HG03103 (cell line): ENCODE results near the gene SMARCD2.
"Not testable (repeated sequence)": the region's sequence is repeated elsewhere in the genome, so short reads cannot be mapped to it uniquely, and the experiment has no call there.

Experiments used
- ATAC-seq: cut with Tn5 transposase; IDR thresholded peaks from one replicate; pipeline ENCODE4 v1.9.1; 2021; ENCODE audit warnings: low read depth; ENCODE audit not compliant: unreplicated experiment

Gene SMARCD2

DNA sequence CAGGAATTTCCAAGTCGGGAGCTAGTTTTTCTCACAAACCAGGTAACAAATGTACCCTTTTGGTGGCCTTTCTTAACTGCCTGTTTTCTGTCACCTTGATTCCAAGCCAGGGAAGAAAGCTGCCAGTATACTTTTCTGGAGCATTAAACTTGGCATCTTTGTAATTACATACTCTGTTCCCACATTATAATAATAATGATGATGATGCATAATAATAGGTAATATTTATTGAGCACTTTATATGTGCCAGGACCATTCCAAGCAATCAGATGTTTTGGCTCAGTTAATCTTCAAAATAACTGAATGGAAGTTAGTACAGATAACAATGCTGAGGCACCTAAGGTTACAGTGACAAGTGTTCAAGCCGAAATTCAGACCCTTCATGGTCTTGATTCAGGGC is 26.4 kb downstream of the SMARCD2 start:
- no peak for ATAC-seq

DNA sequence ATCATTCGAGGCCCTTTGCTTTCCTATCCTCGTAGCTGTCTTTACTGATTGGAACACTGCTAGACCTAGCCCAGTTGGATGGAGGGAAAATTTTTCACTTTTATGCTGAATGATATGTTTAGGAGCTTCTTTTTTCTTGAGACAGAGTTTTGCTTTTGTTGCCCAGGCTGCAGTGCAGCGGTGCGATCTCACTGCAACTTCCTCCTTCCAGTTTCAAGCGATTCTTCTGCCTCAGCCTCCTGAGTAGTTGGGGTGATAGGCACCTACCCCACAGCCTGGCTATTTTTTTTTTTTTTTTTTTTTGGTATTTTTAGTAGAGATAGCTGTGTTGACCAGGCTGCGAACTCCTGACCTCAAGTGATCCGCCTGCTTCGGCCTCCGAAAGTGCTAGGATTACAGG is 32.5 kb downstream of the SMARCD2 start:
- ATAC-seq: no peak

DNA sequence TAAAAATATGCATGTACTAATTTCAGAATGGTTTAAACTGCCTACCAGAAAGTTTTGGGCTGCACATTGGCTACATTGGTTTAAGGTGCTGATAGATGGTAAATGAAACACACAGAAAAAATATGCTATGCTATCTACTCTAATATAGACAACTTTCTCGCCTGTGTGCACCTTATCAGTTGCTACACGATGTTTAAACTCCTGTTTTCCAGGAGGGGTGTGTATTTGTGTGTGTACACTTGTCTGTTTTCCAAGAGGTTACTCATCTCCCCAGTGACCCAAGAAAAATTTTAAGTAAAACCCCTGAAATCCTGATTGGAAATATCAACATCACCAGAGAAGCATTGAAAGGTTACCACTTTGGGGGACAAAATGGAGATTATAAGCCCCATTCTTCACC is 36.9 kb downstream of the SMARCD2 start:
- no peak for ATAC-seq

DNA sequence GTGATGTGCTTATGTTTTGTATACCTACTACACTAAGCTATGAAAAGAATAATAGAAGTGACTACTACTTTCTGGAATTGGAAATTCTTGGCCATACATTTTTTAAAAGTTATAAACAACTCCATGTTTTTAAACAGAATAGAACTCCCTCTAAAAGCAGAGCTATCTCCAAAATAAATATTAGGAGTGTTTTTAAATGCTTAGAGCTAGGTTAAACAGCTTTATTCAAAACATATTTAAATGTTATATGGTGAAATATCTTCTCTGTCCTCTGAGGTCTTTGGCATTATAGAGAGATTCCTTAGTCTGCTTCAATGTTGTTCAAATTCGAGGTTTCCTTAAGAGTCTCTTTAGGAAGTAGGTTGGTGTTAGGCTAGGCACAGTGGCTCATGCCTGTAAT is 38.2 kb downstream of the SMARCD2 start:
- no peak for ATAC-seq

DNA sequence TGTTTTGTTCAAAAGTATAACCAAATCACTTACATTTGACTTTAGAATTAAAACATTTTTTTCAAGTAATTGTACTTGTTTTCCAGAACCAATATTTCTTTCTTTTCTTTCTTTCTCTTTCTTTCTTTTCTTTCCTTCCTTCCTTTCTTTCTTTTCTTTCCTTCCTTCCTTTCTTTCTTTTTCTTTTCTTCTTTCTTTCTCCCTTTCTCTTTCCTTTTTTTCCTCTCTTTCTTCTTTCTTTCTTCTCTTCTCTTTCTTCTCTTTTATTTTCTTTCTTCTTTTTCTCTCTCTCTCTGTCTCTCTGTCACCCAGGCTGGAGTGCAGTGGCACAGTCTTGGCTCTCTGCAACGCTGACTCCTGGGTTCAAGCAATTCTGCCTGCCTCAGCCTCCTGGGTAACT is 41.7 kb downstream of the SMARCD2 start:
- ATAC-seq: no peak

DNA sequence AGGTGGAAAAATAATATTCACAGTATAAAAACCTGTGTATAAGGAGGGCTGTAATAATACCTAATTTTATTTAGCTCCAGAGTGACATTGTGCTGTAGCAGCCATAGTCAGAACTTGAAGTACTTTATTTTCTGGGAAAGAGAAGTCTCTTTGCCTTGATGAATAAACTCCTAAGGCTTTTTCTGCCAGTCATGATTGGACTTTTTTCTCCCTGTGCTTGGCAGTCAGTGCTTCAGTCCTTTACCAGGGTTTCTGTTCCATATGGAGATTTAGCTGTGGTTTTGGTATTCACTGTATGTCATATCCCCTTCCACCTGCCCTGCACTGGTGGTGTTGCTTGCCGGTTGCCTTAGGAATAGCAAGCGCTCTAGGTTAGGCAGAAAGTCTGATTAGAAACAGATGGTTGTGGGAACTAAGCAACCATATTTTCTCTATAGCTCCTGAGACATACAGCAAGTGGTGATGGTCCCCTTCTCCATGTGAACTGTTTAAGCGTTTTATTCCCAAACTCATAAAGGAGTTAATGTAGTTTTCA is 43.8 kb downstream of the SMARCD2 start:
- no peak for ATAC-seq

DNA sequence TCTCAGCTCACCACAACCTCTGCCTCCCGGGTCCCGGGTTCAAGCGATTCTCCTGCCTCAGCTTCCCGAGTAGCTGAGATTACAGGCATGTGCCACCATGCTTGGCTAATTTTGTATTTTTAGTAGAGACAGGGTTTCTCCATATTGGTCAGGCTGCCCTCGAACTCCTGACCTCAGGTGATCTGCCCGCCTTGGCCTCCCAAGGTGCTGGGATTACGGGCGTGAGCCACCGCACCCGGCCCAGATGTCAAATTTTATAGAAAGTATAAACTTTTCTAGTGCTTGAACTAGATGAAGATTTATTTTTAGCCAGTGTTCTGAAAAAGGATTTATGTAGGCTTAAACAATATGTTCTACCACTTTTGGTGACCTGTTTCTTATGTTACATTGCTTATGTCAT is 46.1 kb downstream of the SMARCD2 start:
- ATAC-seq: not testable (repeated sequence)

DNA sequence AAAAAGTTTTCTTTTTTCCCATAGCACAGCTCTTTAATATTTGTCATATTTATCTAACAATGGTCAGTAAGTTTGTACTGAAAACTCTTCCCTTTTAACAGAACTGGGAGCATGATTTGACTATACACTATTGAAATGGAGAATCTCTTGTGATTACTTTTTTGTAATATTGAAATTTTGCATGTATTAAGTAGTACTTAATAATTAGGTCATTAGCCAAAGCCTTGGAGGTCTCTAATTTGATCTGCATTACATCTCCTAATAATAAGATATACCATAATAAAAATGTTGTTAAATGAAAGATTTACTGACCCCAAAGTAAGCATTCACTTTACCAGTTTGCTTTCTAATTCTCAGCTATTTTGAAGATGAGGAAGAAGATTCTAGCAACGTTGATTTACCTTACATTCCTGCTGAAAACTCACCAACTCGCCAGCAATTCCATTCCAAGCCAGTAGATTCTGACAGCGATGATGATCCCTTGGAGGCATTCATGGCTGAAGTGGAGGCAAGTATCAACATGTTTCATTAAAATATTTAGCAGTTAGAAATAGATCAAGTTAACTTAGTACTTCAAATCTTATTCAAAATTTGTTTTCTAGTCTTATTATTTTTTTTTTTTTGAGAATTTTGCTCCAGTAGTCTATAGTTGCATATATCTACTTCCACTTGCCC is 50.3 kb downstream of the SMARCD2 start:
- no peak for ATAC-seq

DNA sequence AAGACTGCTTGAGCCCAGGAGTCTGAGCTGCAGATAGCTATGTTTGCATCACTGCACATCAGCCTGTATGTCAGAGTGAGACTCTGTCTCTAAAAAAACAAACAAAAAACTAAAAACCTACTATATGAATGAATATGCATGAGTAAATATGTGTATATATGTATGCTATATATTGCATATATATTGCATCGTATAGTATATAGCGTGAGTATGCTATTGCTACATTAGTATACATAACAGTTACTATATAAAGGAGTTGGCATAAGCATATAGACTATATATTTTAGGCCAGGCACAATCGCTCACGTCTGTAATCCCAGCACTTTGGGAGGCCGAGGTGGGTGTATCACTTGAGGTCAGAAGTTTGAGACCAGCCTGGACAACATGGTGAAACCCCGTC is 52.4 kb downstream of the SMARCD2 start:
- no peak for ATAC-seq

DNA sequence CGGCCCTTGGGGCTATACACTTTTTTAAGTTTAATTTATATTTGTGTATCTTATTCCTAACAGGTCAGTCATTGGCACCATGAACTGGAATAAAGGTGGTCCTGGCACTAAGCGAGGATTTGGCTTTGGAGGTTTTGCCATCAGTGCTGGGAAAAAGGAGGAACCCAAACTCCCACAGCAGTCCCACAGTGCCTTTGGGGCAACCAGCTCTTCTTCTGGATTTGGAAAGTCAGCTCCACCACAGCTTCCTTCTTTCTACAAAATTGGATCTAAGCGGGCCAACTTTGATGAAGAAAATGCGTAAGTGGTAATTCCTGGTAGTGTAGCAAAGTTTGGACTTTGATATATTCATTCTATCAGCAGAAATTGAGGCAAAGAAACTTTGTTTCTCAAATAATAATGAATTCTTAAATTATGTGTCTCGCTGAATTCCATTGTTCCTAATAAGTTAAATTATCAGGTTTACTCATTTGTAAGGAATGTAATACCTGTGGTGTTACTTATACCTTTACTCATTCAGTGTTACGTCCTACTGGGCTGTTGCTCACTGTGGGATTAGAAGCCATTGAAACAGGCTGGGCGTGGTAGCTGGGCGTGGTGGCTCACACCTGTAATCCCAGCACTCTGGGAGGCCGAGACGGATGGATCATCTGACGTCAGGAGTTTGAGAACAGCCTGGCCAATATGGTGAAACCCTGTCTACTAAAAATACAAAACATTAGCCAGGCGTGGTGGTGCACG is 55.3 kb downstream of the SMARCD2 start:
- ATAC-seq: no peak

DNA sequence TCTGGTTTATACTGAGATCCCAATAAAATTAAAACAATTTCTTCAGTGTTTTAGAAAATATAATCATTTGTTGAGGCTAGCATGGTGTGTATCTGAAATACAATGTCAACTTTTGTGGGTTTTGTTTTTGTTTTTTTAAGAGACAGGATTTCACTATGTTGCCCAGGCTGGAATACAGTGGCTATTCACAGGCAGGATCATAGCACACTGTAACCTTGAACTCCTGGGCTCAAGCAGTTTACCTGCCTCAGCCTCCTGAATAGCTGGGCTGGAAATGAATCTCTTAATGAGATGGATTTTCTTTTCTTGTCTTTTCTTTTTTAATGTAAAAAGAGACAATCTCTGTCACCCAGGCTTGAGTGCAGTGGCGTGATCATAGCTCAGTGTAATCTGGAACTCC is 56.4 kb downstream of the SMARCD2 start:
- ATAC-seq: no peak

DNA sequence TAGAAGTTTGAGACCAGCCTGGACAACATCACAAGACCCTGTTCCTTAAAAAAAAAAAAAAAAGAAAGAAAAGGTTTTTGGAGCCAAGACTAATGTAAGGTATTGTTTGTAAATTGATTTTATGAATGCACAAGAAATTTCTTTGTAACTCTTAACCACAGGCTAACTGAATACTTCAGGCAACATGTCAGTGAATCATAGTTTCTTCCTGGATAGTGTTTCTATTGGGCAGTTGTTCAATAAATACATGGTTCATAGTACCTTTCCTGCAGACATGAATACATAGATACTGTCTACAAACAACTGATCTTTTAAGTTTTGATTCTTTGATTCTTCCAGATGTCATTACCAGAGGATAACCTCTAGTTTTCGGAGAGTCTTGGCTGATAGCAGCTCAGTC is 56.9 kb downstream of the SMARCD2 start:
- ATAC-seq: no peak

DNA sequence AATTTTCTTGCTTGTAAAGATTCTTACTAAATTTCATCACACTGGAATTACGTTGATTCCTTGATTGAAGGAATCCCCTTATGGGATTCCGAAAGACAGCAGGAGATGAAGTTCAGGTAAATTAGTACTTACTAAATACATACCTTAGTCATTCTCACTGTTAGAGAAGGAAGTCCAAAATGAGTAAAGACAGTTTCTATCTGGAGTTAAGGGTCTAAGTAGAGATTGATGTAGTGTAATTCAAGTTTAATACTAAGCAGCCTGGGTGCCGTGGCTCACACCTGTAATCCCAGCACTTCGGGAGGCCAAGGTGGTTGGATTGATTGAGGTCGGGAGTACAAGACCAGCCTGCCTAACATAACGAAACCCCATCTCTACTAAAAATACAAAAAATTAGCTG is 59.0 kb downstream of the SMARCD2 start:
- no peak for ATAC-seq
